Lower leg skin (tissue), 4 donors: ENCODE data around the gene SCRN2. TPM values are rescaled to one million over a fixed set of nuclear protein-coding genes. Genes with fewer than 3 reads are reported as not detected.
A peak's percentile ranks its signal among the peaks of the same experiment; 100 is the strongest.

Experiments
- DNase-seq, 2 donors: peaks; one replicate each; pipeline ENCODE4 v3.0.0-alpha.2; 2019; ENCODE audit warnings: low spot score in 2 of 2
- H3K4me3 ChIP-seq: fragments of 200-600 bp; sonication (generic); 2 replicates; pipeline ENCODE4 v1.5.1; 2017; ENCODE audit warnings: mild to moderate bottlenecking, low read depth; ENCODE audit not compliant: poor library complexity, severe bottlenecking
- CTCF ChIP-seq, 3 donors: fragments of 450-650 bp; IDR thresholded peaks; one replicate each; pipeline ENCODE4 v1.5.1; 2016; ENCODE audit warnings: antibody characterized with exemption in 3 of 3, mild to moderate bottlenecking in 3 of 3, moderate library complexity in 2 of 3
- POLR2A ChIP-seq, 2 donors: fragments of 450-650 bp; IDR thresholded peaks; one replicate each; pipeline ENCODE4 v1.6.1; 2016 to 2017; ENCODE audit warnings: antibody characterized with exemption in 2 of 2, mild to moderate bottlenecking in 1 of 2, moderate library complexity in 1 of 2
- WGBS, 2 donors: methylation state at CpG; one replicate each; pipeline ENCODE4 v1.1.5; 2018; 5-methylcytosine and 5-hydroxymethylcytosine counted together
- intact Hi-C: fragments of 100-400 bp; cut with DNase I; formaldehyde crosslinking; loops from one replicate; pipeline ENCODE4 v1.15.0; 2023; ENCODE audit warnings: low total_unique reads
- total RNA-seq, 4 donors: library from RNA; depleted of rRNA; stranded (reverse); fragments of >200 nt; gene quantifications; one replicate each; pipeline ENCODE4 v1.1.0, GENCODE V29; 2016

The SCRN2 gene
- total RNA-seq, 4 donors from 2014 or later, result 23.1 to 37.9 (median 28.3) TPM

GRCh38 chr17:47806913-47807255 lies 34.2 kb downstream of the SCRN2 start:
- WGBS, 2 donors, result 76 to 86% methylated on average over 9 of the region's 9 CpGs
- no peak overlapping the region for H3K4me3 ChIP-seq
- intact Hi-C loops, result no loop called here
- TF ChIP-seq CTCF (IDR thresholded peaks at IDR 0.05) (no peak), POLR2A (IDR thresholded peaks at IDR 0.05) (no peak)
- DNase-seq, result peak in 1 of 2 donors; percentile 58

GRCh38 chr17:47806026-47806912 lies 34.8 kb downstream of the SCRN2 start:
- TF ChIP-seq CTCF (IDR thresholded peaks at IDR 0.05), result no peak
- no peak for TF ChIP-seq POLR2A (IDR thresholded peaks at IDR 0.05)
- intact Hi-C loops, result no loop called here
- no peak overlapping the region for H3K4me3 ChIP-seq
- DNase-seq, result peak in 1 of 2 donors; percentile 56
- 81 to 91% methylated on average over 16 of the region's 16 CpGs for WGBS, 2 donors

- no peak overlapping the region for H3K4me3 ChIP-seq
- 64 to 70% methylated on average over 3 of the region's 3 CpGs for WGBS, 2 donors
- intact Hi-C loops, result no loop called here
- DNase-seq, result peak in 1 of 2 donors; percentile 40
- TF ChIP-seq POLR2A (IDR thresholded peaks at IDR 0.05) (no peak), CTCF (IDR thresholded peaks at IDR 0.05) (no peak)
Observed at GRCh38 chr17:47804461-47804860, 36.6 kb downstream of the SCRN2 start.

GRCh38 chr17:47803751-47804150 lies 37.3 kb downstream of the SCRN2 start:
- intact Hi-C loops, result no loop called here
- TF ChIP-seq CTCF (IDR thresholded peaks at IDR 0.05), result no peak
- TF ChIP-seq POLR2A (IDR thresholded peaks at IDR 0.05), result no peak
- DNase-seq, result peak in 1 of 2 donors; percentile 50
- 77% methylated on average over 6 of the region's 6 CpGs for WGBS, 2 donors
- no peak overlapping the region for H3K4me3 ChIP-seq

- WGBS, 2 donors, result 55 to 74% methylated on average over 5 of the region's 5 CpGs
- DNase-seq, result peak in 1 of 2 donors; percentile 32
- intact Hi-C loops, result no loop called here
Observed at GRCh38 chr17:47803201-47803600, 37.9 kb downstream of the SCRN2 start.

More at GRCh38 chr17:47803201-47803600, 37.9 kb downstream of the SCRN2 start:
- TF ChIP-seq CTCF (IDR thresholded peaks at IDR 0.05) (no peak), POLR2A (IDR thresholded peaks at IDR 0.05) (no peak)
- H3K4me3 ChIP-seq, result no peak overlapping the region
